GM12891 (cell line): ENCODE measurements around the gene NBAS.

Experiments
- POLR2A ChIP-seq: IDR thresholded peaks from 2 replicates; pipeline ENCODE4 v1.6.1; 2011; ENCODE audit warnings: low read depth, low read length, control low read depth
- POLR2AphosphoS5 ChIP-seq: IDR thresholded peaks from 2 replicates; pipeline ENCODE4 v1.6.1; 2011; ENCODE audit warnings: low read depth, low read length, control low read depth
- SPI1 ChIP-seq: IDR thresholded peaks from 2 replicates; pipeline ENCODE4 v1.6.1; 2011; ENCODE audit warnings: low read depth, low read length, control low read depth
- TAF1 ChIP-seq: IDR thresholded peaks from 2 replicates; pipeline ENCODE4 v1.6.1; 2011; ENCODE audit warnings: low read depth, low read length, control low read depth

DNA sequence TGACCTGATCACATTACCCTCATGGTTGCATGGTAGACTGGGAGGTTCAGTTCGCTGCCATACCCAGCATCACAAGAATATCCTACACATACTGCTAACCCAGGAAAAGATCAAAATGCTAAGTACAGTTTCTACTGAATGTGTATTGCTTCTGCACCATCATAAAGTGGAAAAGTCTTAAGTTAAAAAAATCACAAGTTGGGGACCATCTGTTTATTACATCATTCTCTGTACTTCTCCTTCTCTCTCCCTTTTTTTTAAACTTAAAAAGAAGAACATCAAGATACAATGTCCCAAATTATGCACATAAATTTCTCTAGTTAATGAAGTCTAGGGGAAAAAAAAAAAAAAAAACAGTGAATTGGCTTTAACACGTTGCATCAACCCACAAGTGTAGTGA is 43.3 kb downstream of the NBAS start:
- TF ChIP-seq POLR2AphosphoS5 (no peak), TAF1 (no peak), POLR2A (no peak), SPI1 (no peak)
